ENCODE data around the gene GPANK1. TPM values are rescaled to one million over a fixed set of nuclear protein-coding genes. Genes with fewer than 3 reads are reported as not detected.
A peak's percentile ranks its signal among the peaks of the same experiment; 100 is the strongest.

GPANK1 gene
- total and polyA plus RNA-seq, 9 of the 15 experiments (the other 6 are each of a cell fraction or from before 2014, with no cell fraction given): 32.2 to 111 (median 46.3) TPM

- no peak for TF ChIP-seq ZNF609 (CRISPR knock-in tag; IDR thresholded peaks at IDR 0.05; ENCODE audit: borderline replicate concordance)
- TF ChIP-seq MEF2D (tag; conservative IDR thresholded peaks at IDR 0.05; ENCODE audit: low read depth): 0 out of 2 replicates have a peak, but pooled peaks have one; percentile 24
- peak; percentile 51; the same call in 1 of the 2 replicates for TF ChIP-seq ETV5 (CRISPR knock-in tag; IDR thresholded peaks at IDR 0.05; ENCODE audit: low read depth)
- TF ChIP-seq IRF9 (tag; IDR thresholded peaks at IDR 0.05): no peak
- TF ChIP-seq ZNF280B (CRISPR knock-in tag; IDR thresholded peaks at IDR 0.05): no peak
- peak; percentile 87 for TF ChIP-seq PHF20 (IDR thresholded peaks at IDR 0.05; ENCODE audit: partially characterized antibody)
- no peak for TF ChIP-seq SMARCA5 (IDR thresholded peaks at IDR 0.05)
- no peak; the same call in 1 of the 2 replicates for TF ChIP-seq ZNF143 (CRISPR knock-in tag; IDR thresholded peaks at IDR 0.05)
- TF ChIP-seq DACH1 (IDR thresholded peaks at IDR 0.05; ENCODE audit: partially characterized antibody): no peak
- TF ChIP-seq ZBTB17 (CRISPR knock-in tag; IDR thresholded peaks at IDR 0.05): peak; percentile 53; the same call in 1 of the 2 replicates
- no peak for TF ChIP-seq ZNF280A (IDR thresholded peaks at IDR 0.05; ENCODE audit: low read depth, partially characterized antibody)
- TF ChIP-seq ZNF23 (CRISPR knock-in tag; IDR thresholded peaks at IDR 0.05): 0 out of 2 replicates have a peak, but pooled peaks have one; percentile 13
- TF ChIP-seq NR3C1 (CRISPR knock-in tag; IDR thresholded peaks at IDR 0.05): no peak
Measured at GRCh38 chr6:31619805-31620585, 44.8 kb downstream of the GPANK1 start (continued).
